HG02840 (cell line): ENCODE measurements around the gene SPTB.

Source experiments
- ATAC-seq: cut with Tn5 transposase; IDR thresholded peaks from one replicate; pipeline ENCODE4 v1.9.1; 2021; ENCODE audit warnings: mild to moderate bottlenecking, moderate library complexity, moderate number of reproducible peaks; ENCODE audit not compliant: unreplicated experiment, low FRiP score

SPTB gene

DNA sequence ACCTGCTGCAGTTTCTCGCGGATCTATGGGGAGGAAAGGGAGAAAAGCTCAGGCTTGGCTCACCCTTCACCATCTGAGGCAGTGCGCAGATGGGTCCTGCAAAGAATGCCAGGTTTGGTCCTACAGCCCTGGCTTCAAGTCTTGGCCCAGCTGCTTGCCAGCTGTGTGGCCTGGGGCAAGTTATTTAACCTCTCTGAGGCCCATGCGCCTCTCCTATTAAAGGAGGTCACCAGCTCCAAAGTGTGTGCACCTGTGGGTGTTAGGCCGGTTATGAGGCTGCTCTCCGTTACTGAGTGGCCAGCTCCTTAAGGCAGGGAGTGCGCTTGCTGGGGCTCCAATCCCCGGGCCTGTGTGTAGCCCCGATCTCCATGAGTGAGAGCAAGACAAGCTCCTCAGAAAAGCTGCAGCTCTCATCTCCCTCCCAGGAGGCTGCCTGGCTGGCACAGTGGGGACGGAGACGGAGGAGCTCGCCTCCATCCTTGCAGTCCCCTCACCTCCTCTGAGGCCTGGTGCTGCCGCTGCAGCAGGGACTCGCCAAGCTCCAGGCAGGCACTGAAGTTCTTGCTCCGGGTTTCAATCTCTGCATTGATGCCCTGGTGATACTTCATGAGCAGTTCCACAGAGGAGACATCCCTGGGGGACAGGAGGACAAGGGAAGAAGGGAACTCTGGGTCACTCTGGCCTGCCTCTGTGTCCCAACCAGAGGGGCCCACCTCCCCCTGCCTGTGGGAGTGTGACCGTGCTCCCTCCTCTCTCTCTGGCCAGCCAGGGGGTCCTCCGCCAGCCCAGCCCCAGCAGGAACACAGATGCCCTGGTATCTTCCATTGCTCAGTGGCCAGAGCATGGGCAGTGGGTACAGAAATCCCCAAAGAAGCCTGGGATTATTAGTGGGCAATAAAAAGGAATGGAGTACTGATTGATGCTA lies 110.3 kb downstream of the SPTB start:
- no peak for ATAC-seq

- ATAC-seq: no peak
These were observed 111.2 kb downstream of the SPTB start for GRCh38 chr14:64768401-64769095.

DNA sequence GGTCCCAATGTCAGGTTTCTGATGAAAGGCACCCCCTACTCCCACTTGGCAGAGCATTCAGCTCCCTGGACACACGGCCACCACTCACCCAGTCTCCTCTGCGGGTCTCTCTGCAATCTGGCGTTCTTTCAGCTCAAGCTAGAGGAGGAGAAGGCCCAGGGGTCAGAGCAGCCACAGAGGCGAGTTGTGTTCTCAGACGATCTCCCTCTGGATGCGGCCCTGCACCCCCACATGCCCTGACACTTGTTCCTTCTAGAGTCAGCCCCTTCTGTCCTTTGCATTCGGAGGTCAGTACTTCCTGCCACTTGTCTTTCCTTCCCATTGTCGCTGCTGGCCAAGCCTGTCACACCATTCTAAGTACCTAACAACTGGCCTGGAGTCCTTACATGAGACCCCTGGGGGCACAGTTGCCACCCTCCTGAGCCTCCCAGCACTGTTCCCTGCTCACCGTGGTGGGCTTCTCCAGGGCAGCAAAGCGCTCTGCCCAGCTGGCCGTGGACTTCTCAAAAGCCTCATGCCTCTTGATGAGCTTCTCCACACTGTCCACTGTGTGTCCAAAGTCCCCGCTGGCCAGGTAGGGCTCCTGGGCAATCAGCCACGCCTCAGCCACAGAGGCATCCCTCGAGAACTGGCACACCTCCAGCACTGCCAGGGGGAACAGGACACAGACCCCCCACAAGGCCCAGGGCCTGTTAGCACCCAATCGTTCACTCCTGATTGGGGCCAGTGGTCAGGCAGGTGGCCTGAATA lies 112.3 kb downstream of the SPTB start:
- ATAC-seq: no peak

- ATAC-seq: no peak
These were observed 113.1 kb downstream of the SPTB start for GRCh38 chr14:64766430-64767151.

DNA sequence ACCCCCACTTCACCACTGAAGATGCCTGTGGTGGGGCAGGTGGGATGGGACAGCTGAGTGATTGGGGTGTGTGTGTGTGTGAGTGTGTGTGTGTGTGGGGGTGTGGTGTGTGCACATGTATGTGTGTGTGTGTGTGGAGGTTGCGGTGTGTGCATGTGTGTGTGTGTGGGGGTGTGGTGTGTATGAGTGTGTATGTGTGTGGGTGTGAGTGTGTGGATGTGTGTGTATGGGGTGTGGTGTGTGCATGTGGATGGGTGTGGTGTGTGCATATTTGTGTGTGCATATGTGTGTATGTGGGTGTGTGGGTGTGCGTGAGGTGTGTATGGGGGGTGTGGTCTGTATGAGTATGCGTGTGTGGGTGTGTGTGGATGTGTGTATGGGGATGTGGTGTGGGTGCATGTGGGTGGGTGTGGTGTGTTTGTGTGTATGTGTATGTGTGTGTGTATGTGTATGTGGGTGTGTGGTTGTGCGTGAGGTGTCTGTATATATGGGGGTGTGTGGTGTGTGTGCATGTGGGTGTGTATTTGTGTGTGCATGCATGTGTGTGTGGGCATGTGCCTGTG lies 113.9 kb downstream of the SPTB start:
- ATAC-seq: no peak

- no peak for ATAC-seq
These were observed 114.8 kb downstream of the SPTB start for GRCh38 chr14:64764641-64765520.

- no peak for ATAC-seq
These were observed 115.7 kb downstream of the SPTB start for GRCh38 chr14:64763801-64764621.

DNA sequence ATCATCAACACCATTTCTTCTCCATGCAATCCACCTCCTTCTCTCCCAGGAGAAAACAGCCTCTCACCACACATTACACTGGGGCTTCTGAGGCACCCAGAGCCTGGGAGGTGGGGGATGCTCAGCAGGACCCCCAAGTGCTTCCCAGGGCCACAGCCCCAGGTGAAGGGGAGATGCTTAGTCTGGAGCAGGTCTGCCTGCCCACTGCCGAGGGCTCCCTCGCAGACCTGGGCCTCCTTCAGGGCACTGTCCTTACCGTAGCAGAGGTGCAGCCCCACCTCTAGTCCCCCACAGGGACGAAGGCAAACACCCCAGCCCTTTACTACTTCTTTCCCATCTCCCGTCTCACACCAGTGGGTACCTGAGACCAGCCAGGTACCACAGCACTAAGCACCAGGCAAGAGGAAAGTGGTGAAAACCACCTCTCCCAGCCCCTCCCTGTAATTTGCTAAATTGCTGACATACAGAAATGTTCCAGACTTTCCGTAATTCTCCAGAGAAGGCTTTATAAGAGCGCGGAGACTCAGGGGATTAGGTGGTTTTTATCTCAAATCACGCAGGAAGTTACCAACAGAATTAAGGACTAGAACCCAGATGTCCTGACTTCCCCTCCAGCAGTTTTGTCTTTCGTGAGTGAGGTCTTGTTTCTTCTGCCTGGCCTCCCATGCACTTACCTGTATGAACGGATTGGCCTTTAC lies 116.5 kb downstream of the SPTB start:
- ATAC-seq: no peak

- no peak for ATAC-seq
These were observed 117.4 kb downstream of the SPTB start for GRCh38 chr14:64762044-64763034.

DNA sequence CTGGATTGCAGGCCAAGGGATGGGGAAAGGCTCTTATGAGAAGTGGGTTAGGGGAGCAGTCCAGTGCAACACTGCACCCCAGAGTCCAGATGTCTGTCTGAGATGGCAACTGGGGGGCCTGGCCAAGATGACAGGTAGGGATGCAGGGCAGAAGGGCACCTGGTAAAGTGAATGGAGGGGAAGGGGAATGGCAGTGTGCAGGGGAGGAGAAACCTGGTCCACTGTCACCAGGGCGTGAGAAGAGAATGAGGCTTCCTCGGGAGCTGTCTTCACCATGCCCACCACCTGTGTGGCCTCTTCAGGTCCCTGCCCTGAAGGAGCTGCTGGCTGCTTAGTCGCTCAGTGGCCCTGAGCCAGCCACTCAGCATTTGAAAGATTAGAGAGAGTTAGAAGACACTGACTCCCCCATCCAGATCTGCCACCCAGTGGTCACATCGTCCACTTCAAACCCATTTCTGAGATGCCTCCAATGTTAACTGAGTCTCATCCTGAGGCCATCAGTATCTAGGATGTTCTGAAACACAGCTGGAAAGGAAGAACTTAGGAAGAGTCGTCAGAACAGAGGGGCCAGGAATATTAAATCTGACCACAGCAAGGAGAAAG lies 118.2 kb downstream of the SPTB start:
- ATAC-seq: no peak

GRCh38 chr14:64760916-64761315 lies 118.8 kb downstream of the SPTB start:
- no peak for ATAC-seq

- ATAC-seq: no peak
These were observed 119.5 kb downstream of the SPTB start for GRCh38 chr14:64760146-64760755.

- ATAC-seq: no peak
These were observed 120.2 kb downstream of the SPTB start for GRCh38 chr14:64759555-64759938.

- no peak for ATAC-seq
These were observed 120.8 kb downstream of the SPTB start for GRCh38 chr14:64758691-64759554.

DNA sequence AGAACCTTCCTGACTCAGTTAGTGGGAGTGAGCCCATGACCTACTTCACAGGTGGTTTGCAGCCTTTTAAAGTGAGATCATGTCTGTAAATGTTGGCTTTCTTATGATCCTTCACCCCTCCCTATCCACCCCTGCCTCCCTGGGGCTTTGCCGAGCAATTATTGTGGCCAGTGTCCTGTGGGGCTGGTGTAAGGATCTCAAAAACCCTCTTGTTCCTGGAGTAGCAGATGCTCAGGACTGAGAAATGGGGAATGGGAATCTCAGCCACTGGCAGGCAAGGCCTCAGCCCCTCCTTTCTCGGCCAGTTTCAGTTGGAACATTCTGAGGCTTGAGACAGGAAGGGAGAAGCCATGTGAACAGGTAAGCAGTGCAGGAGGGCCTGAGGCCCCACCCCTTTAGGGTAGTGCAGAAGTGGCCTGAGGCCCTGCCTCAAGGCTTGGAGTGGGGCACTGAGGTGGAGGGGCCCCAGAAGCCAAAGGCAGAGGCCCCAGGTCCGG lies 121.6 kb downstream of the SPTB start:
- ATAC-seq: no peak
